Naive thymus-derived CD4-positive, alpha-beta T cell (primary cell): ENCODE measurements around the gene MGME1. TPM values are rescaled to one million over a fixed set of nuclear protein-coding genes. Genes with fewer than 3 reads are reported as not detected.
"Not testable (repeated sequence)": the region's sequence is repeated elsewhere in the genome, so short reads cannot be mapped to it uniquely, and the experiment has no call there.

ENCODE experiments used
- ATAC-seq: fragments of 150-1000 bp; cut with Tn5 transposase; 2 replicates; pipeline ENCODE4 v1.10.0; 2021; ENCODE audit warnings: mild to moderate bottlenecking, moderate library complexity
- CTCF ChIA-PET: fragments of 350-600 bp; sonication (Branson Sonifier 250); formaldehyde crosslinking; loops from one replicate; lab custom pipeline; 2021; ENCODE audit warnings: antibody characterized with exemption; lab: Charles Lee
- POLR2A ChIA-PET: fragments of 350-600 bp; sonication (Branson Sonifier 250); formaldehyde crosslinking; loops from one replicate; lab custom pipeline; 2021; ENCODE audit warnings: antibody characterized with exemption, inconsistent platforms; lab: Charles Lee
- DNase-seq, 9 donors: peaks; one replicate each; pipeline versions ENCODE4 v3.0.0 to v3.0.0-alpha.2; 2020 to 2022; ENCODE audit warnings: mixed read lengths in 1 of 9
- H3K27ac ChIP-seq: one replicate; pipeline ENCODE4 v1.7.0; 2013; ENCODE audit warnings: mild to moderate bottlenecking, low read depth, low read length, moderate library complexity
- H3K27me3 ChIP-seq, 2 donors: one replicate each; pipeline ENCODE4 v1.7.0; 2013; ENCODE audit warnings: low read length in 2 of 2, mild to moderate bottlenecking in 2 of 2, moderate library complexity in 2 of 2; ENCODE audit not compliant: control insufficient read depth in 2 of 2, insufficient read depth in 2 of 2
- H3K36me3 ChIP-seq, 3 experiments: 1 replicate in 2 of 3; 2 replicates in 1 of 3; pipeline ENCODE4 v1.7.0; 2013; ENCODE audit warnings: low read length in 3 of 3, mild to moderate bottlenecking in 3 of 3, moderate library complexity in 1 of 3; ENCODE audit not compliant: insufficient read depth in 3 of 3, control insufficient read depth in 2 of 3
- H3K4me1 ChIP-seq, 2 donors: one replicate each; pipeline ENCODE4 v1.7.0; 2013; ENCODE audit warnings: low read length in 2 of 2, mild to moderate bottlenecking in 2 of 2, moderate library complexity in 1 of 2; ENCODE audit not compliant: control insufficient read depth in 2 of 2, insufficient read depth in 2 of 2
- H3K4me3 ChIP-seq: 2 replicates; pipeline ENCODE4 v1.7.0; 2013; ENCODE audit warnings: mild to moderate bottlenecking, low read length
- H3K9me3 ChIP-seq, 3 experiments: 1 replicate in 2 of 3; 2 replicates in 1 of 3; pipeline ENCODE4 v1.7.0; 2013; ENCODE audit warnings: low read length in 3 of 3; ENCODE audit not compliant: control insufficient read depth in 2 of 3
- H3K27ac Mint-ChIP-seq, 9 donors: one replicate each; pipeline ENCODE4 v1.8.0; 2020 to 2022; ENCODE audit warnings: mixed read lengths in 9 of 9, mild to moderate bottlenecking in 8 of 9, moderate library complexity in 5 of 9, inconsistent platforms in 2 of 9
- H3K27me3 Mint-ChIP-seq, 5 donors: one replicate each; pipeline ENCODE4 v1.8.0; 2021 to 2022; ENCODE audit warnings: mixed read lengths in 5 of 5, mild to moderate bottlenecking in 1 of 5
- H3K36me3 Mint-ChIP-seq, 5 donors: one replicate each; pipeline ENCODE4 v1.8.0; 2020 to 2022; ENCODE audit warnings: mixed read lengths in 5 of 5, mild to moderate bottlenecking in 3 of 5, inconsistent platforms in 1 of 5
- H3K4me1 Mint-ChIP-seq, 7 donors: one replicate each; pipeline ENCODE4 v1.8.0; 2020 to 2022; ENCODE audit warnings: mixed read lengths in 7 of 7, mild to moderate bottlenecking in 3 of 7, inconsistent platforms in 1 of 7
- H3K4me3 Mint-ChIP-seq, 10 donors: one replicate each; pipeline ENCODE4 v1.8.0; 2020 to 2022; ENCODE audit warnings: mild to moderate bottlenecking in 10 of 10, mixed read lengths in 10 of 10, moderate library complexity in 6 of 10, inconsistent platforms in 2 of 10
- H3K9me3 Mint-ChIP-seq, 11 donors: one replicate each; pipeline ENCODE4 v1.8.0; 2020 to 2022; ENCODE audit warnings: mixed read lengths in 11 of 11, mild to moderate bottlenecking in 4 of 11, inconsistent platforms in 1 of 11, moderate library complexity in 1 of 11
- intact Hi-C, 2 donors: fragments of 100-400 bp; cut with micrococcal nuclease; formaldehyde crosslinking; loops; one replicate each; pipeline ENCODE4 v1.15.1; 2023
- polyA plus RNA-seq, 2 donors: library from polyadenylated mRNA; unstranded; fragments of 300-500 nt; fragmentation: Illumina TruSeq; gene quantifications; one replicate each; pipeline ENCODE4 v1.2.3, GENCODE V29; 2021
- total RNA-seq, 6 experiments: library from RNA in 5 of 6; stranded (reverse) in 5 of 6; gene quantifications; 1 replicate in 5 of 6; 2 replicates in 1 of 6; pipeline ENCODE4 v1.2.3 and lab custom pipeline; 2021 to 2026

MGME1 gene
- total and polyA plus RNA-seq, 7 experiments from 2014 or later: 4.9 to 41.0 (median 13.1) TPM

DNA sequence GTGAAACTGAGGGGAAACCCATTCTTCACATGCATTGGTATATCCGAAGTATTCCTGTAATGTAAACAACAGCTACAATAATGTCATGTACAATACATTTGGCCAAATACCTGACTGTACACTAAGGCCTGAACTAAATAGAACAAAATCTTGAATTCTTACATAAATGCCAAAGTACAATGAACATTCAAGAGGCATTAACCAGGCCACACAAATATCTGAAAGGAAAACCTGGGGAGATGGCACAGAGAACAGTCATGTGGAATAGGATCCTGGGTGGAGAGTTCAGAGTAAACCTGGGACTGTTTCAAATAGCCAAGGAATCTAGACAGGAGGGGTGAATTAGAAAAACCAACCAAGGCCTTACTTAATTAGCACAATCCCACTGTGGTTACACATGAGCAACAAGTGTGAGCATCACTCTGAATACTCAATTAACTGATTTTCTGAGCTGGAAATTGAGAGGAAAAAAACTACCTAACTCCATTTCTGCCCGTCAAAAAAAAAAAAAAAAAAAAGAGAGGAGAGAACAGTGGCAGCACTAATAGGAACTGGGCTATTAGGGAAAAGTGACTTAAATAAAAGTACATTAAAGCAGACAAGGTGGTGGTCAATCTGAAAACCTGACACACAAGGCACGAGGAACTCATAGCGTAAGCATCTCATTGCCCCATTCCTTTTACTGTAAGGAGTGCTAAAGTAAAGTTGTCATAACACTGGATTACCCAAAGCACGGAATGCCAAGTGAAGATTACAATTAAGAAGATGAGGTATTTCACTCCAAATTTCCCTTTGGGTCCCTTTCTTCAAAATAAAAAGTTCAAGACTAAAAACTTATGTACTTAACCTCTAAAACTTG, 11.1 kb upstream of the MGME1 start:
- Histone ChIP-seq H3K27me3 (no peaks in the 10 kb centered on the region), H3K4me3 (no peak overlapping the region), H3K4me1 (peaks cover 21 to 32% of the 10 kb centered on the region in 2 donors), H3K36me3 (peaks cover 0 to 38% (median 8%) of the 10 kb centered on the region in 3 experiments), H3K27ac (no peak overlapping the region), H3K9me3 (no peaks in the 10 kb centered on the region)
- H3K4me3 Mint-ChIP-seq: peak overlapping the region in 3 of 10 donors; percentile 12 to 22 (median 18)
- peak overlapping the region in 3 of 9 donors; percentile 56 to 70 (median 67) for H3K27ac Mint-ChIP-seq
- H3K27me3 Mint-ChIP-seq: no peaks in the 10 kb centered on the region
- DNase-seq (no peak), ATAC-seq (no peak)
- peaks cover 43 to 80% (median 66%) of the 10 kb centered on the region in 7 donors for H3K4me1 Mint-ChIP-seq
- intact Hi-C loops: loop anchor here in 1 of 2 donors (1.0 to 5.0 kb wide), 2 partner anchors 9 to 40 kb away; no protein-coding TSS in a partner anchor
- ChIA-PET CTCF (no interaction called here), POLR2A (interaction anchor here (0.7 kb wide), 1 partner anchor 12 kb away, joined by 3 read pairs; no protein-coding TSS in a partner anchor)
- peaks cover 0 to 2% (median 0%) of the 10 kb centered on the region in 11 donors for H3K9me3 Mint-ChIP-seq
- peaks cover 7 to 38% (median 27%) of the 10 kb centered on the region in 5 donors for H3K36me3 Mint-ChIP-seq

DNA sequence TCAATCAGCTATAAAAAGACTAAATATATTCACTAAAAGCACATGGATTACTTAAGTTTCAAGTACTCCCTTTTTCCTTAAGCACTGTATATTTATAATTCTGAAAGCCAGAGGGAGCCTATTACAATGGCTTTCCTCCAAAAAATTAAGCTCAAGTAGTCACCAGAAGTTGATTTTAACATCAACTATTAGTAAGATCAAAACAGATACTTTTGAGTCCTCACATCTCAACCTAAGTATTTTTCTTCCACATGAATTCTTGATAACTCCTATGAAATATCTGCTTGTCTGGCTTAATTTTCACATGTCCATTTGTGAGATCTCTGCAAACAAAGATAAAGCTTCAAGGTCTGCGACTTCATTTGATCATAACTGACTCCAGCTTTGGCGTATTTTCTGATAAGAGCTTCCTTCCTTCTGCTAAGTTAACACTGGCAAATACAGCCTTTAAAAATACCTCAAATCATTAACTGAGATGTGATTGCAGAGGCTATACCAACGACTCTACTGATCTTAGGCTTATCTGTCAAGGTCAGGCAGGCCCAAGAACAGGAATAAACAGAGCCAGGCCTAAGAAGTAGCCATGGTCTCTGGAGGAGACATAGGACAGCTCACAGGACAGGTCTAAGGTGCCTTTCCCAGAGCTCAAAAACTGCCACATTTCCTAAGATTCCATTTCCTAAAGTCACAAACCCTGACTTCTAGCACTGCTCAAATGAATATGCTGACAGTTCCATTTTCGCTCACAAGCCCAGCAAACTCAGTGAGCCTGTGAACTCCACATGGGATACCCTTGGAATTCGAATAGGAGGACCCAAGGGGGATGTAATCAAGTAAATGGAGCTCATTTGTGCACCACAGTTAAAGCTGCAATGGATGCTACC, 10.2 kb upstream of the MGME1 start:
- peaks cover 50 to 82% (median 75%) of the 10 kb centered on the region in 7 donors for H3K4me1 Mint-ChIP-seq
- no peaks in the 10 kb centered on the region for H3K27me3 Mint-ChIP-seq
- H3K36me3 Mint-ChIP-seq: peaks cover 4 to 37% (median 19%) of the 10 kb centered on the region in 5 donors
- POLR2A ChIA-PET: interaction anchor here (0.6 to 0.7 kb wide), 2 partner anchors 8 to 11 kb away, joined by 3 read pairs; no protein-coding TSS in a partner anchor
- ATAC-seq (no peak), DNase-seq (no peak)
- CTCF ChIA-PET: no interaction called here
- intact Hi-C loops: loop anchor here in 1 of 2 donors (1.0 to 5.0 kb wide), 2 partner anchors 8 to 39 kb away; no protein-coding TSS in a partner anchor
- H3K27ac ChIP-seq: peak overlapping the region; percentile 1
- H3K9me3 Mint-ChIP-seq: peaks cover 0 to 3% (median 0%) of the 10 kb centered on the region in 11 donors
- H3K9me3 ChIP-seq: no peaks in the 10 kb centered on the region
- H3K4me3 Mint-ChIP-seq: peak overlapping the region in 5 of 10 donors; percentile 14 to 62 (median 49)
- H3K4me1 ChIP-seq: peaks cover 30 to 40% of the 10 kb centered on the region in 2 donors
- H3K27me3 ChIP-seq: no peaks in the 10 kb centered on the region
- H3K27ac Mint-ChIP-seq: peak overlapping the region in 5 of 9 donors; percentile 18 to 83 (median 60)
- H3K36me3 ChIP-seq: peaks cover 0 to 30% (median 5%) of the 10 kb centered on the region in 3 experiments
- H3K4me3 ChIP-seq: no peak overlapping the region

- DNase-seq: no peak
- Histone ChIP-seq H3K36me3 (peaks cover 0 to 23% (median 5%) of the 10 kb centered on the region in 3 experiments), H3K4me3 (no peak overlapping the region), H3K27me3 (no peaks in the 10 kb centered on the region), H3K4me1 (peaks cover 36 to 46% of the 10 kb centered on the region in 2 donors), H3K9me3 (no peaks in the 10 kb centered on the region), H3K27ac (peak overlapping the region; percentile 1)
- Mint-ChIP-seq H3K4me1 (peaks cover 52 to 87% (median 81%) of the 10 kb centered on the region in 7 donors), H3K27ac (peak overlapping the region in 7 of 9 donors; percentile 4 to 88 (median 73)), H3K9me3 (peaks cover 0 to 3% (median 0%) of the 10 kb centered on the region in 11 donors), H3K36me3 (peaks cover under 1 to 36% (median 13%) of the 10 kb centered on the region in 5 donors), H3K4me3 (peak overlapping the region in 8 of 10 donors; percentile 14 to 71 (median 40)), H3K27me3 (no peaks in the 10 kb centered on the region)
- ChIA-PET CTCF (no interaction called here), POLR2A (no interaction called here)
- ATAC-seq: no peak
- intact Hi-C loops: loop anchor here in 1 of 2 donors (5.0 kb wide), 1 partner anchor 38 kb away; no protein-coding TSS in a partner anchor
These were observed 9.6 kb upstream of the MGME1 start for GRCh38 chr20:17959257-17959627.

DNA sequence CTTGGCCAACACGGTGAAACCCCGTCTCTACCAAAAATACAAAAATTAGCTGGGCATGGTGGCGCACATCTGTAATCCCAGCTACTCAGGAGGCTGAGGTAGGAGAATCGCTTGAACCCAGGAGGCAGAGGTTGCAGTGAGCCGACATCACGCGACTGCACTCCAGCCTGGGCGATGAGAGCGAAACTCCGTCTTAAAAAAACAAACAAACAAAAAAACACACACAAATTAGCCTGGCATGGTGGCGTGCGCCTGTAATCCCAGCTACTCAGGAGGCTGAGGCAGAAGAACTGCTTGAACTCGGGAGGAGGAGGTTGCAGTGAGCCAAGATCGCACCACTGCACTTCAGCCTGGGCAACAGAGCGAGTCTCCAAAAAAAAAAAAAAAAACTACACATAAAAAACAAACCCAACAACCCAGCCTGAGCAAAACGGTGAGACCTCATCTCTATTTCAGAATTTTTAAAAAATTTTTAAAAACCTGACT, 8.4 kb upstream of the MGME1 start:
- H3K27me3 ChIP-seq, CTCF ChIA-PET, H3K9me3 Mint-ChIP-seq, H3K27ac ChIP-seq, H3K4me3 ChIP-seq, H3K9me3 ChIP-seq, DNase-seq, ATAC-seq, POLR2A ChIA-PET, H3K27me3 Mint-ChIP-seq: not testable (repeated sequence)
- Mint-ChIP-seq H3K4me3 (peak overlapping the region in 5 of 10 donors; percentile 25 to 40 (median 39)), H3K4me1 (peaks cover 61 to 96% (median 84%) of the 10 kb centered on the region in 7 donors), H3K27ac (peak overlapping the region in 1 of 9 donors; percentile 83), H3K36me3 (peaks cover 0 to 36% (median 2%) of the 10 kb centered on the region in 5 donors)
- Histone ChIP-seq H3K4me1 (peaks cover 48 to 58% of the 10 kb centered on the region in 2 donors), H3K36me3 (peaks cover 0 to 11% (median under 1%) of the 10 kb centered on the region in 3 experiments)
- intact Hi-C loops: loop anchor here in 1 of 2 donors (10.0 kb wide), 1 partner anchor 426 kb away; the partner anchor contains the start of gene BFSP1

DNA sequence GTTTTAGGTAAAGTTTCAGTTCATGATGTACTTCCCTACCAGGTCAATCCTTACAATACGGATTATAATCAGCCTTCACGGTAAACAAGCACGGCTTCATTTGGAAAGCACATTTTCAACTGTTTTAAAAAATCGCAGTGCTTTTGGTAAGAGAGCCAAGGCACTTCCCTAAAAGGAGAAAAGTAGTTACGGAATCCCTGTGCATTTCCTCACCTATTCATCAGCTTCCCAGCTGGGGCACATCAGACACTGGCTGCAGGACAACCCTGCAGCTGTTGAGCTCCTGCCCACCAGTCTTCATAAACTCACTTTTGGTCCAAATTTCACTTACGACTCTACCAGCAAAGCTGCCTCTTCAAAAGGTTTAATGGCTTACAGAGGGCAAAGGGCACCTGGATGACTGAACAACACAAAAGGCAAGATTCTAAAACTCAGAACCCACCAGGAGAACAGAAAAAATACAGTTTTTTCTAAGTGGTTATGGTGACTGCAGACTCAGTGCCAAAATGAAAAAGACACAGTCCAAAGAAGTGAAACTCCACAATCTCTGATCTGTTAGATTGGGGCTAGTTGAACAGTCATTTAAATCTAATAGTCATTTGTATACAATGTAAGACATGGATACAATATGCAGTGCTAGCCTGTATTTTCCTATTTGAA, 7.8 kb upstream of the MGME1 start:
- Histone ChIP-seq H3K4me3 (no peak overlapping the region), H3K36me3 (peaks cover 0 to 9% (median 0%) of the 10 kb centered on the region in 3 experiments), H3K4me1 (peaks cover 53 to 62% of the 10 kb centered on the region in 2 donors), H3K27ac (no peak overlapping the region), H3K9me3 (no peaks in the 10 kb centered on the region), H3K27me3 (no peaks in the 10 kb centered on the region)
- Mint-ChIP-seq H3K27ac (peak overlapping the region in 6 of 9 donors; percentile 3 to 80 (median 27)), H3K36me3 (peaks cover 0 to 37% (median 0%) of the 10 kb centered on the region in 5 donors), H3K9me3 (peaks cover 0 to 3% (median 0%) of the 10 kb centered on the region in 11 donors), H3K4me1 (peaks cover 61 to 97% (median 84%) of the 10 kb centered on the region in 7 donors), H3K27me3 (no peaks in the 10 kb centered on the region), H3K4me3 (peak overlapping the region in 5 of 10 donors; percentile 1 to 57 (median 18))
- ChIA-PET POLR2A (no interaction called here), CTCF (no interaction called here)
- ATAC-seq: no peak
- intact Hi-C loops: loop anchor here in 1 of 2 donors (1.0 to 10.0 kb wide), 2 partner anchors 8 to 426 kb away; partner anchors contain the start of genes BFSP1 and MGME1
- no peak for DNase-seq
